ENCODE measurements around the gene C1QTNF9. TPM values are rescaled to one million over a fixed set of nuclear protein-coding genes. Genes with fewer than 3 reads are reported as not detected.

Gene C1QTNF9
- total RNA-seq, 1 donor from 2014 or later: not detected

DNA sequence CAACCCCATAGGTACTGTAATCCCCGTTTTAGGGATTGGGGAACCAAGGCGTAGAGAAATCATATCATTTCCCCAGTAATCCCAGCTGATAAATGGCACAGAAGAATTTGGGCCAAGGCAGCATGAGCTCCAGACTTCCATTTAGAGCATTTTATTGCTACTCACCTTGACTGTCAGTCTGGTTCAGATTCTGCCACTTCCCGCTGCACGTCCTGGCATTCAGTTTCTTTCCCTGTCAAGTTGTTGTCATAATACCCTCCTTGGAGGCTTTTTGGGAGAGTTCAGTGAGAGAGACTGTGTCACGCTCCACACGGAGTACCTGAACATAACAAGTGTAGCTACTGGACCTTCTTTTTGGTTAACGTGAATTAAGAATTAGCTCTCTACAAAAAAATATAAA is 7.5 kb upstream of the C1QTNF9 start:
- H3K36me3 ChIP-seq (ENCODE audit: control insufficient read depth, insufficient read depth, low read length): peaks cover 1% of the 10 kb centered on the region
- no peak overlapping the region for H3K4me3 ChIP-seq (ENCODE audit: low read depth, low read length)
- TF ChIP-seq, protein P1, sequence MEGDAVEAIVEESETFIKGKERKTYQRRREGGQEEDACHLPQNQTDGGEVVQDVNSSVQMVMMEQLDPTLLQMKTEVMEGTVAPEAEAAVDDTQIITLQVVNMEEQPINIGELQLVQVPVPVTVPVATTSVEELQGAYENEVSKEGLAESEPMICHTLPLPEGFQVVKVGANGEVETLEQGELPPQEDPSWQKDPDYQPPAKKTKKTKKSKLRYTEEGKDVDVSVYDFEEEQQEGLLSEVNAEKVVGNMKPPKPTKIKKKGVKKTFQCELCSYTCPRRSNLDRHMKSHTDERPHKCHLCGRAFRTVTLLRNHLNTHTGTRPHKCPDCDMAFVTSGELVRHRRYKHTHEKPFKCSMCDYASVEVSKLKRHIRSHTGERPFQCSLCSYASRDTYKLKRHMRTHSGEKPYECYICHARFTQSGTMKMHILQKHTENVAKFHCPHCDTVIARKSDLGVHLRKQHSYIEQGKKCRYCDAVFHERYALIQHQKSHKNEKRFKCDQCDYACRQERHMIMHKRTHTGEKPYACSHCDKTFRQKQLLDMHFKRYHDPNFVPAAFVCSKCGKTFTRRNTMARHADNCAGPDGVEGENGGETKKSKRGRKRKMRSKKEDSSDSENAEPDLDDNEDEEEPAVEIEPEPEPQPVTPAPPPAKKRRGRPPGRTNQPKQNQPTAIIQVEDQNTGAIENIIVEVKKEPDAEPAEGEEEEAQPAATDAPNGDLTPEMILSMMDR (IDR thresholded peaks at IDR 0.05; ENCODE audit: insufficient read depth, low read length, severe bottlenecking): no peak
- H3K27me3 ChIP-seq (ENCODE audit: control insufficient read depth, insufficient read depth, low read length): no peaks in the 10 kb centered on the region
- no peak for FAIRE-seq
- DNase-seq (ENCODE audit: low read depth): no peak

DNA sequence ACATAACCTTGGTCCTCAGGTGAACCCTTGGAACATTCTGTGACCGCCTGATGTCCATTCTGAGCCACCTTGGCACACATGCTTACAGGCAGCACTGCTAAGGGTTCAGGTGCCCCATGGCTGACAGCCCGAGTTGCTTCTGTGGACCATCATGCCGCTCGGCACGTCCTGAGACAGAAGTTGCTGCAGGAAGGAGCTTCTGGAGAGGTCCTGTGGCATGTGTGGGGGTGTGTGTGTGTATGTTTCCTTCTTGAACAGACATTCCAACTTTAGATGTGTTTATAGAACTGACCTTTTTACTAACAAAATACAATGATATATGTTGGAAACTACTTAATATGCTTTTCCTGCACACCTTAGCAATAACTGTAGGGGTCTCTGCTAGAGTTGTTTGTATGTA is 4.8 kb upstream of the C1QTNF9 start:
- TF ChIP-seq, protein P1 (IDR thresholded peaks at IDR 0.05; ENCODE audit: insufficient read depth, low read length, severe bottlenecking): no peak
- FAIRE-seq: peak; percentile 68
- Histone ChIP-seq H3K4me3 (ENCODE audit: low read depth, low read length) (no peak overlapping the region), H3K27me3 (ENCODE audit: control insufficient read depth, insufficient read depth, low read length) (no peaks in the 10 kb centered on the region), H3K36me3 (ENCODE audit: control insufficient read depth, insufficient read depth, low read length) (no peaks in the 10 kb centered on the region)
- DNase-seq (ENCODE audit: low read depth): no peak

DNA sequence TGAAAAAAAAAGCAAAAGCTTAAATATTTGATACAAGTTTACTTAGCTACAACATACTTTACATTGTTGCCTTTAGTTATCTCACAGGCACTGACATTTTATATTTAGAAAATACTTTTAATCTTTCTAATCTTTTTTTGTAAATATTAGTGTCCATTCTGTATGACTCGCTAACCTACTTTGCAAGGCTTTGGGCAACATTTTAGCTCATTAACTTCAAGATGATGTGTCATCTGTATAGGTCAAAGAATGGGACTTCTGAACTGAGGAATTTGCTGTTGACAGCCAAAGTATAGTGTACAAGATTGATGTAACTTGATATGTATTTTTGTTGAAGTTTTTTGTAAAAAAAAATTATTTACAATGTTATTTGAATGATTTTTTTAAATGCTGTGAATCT is 2.7 kb upstream of the C1QTNF9 start:
- FAIRE-seq: no peak

DNA sequence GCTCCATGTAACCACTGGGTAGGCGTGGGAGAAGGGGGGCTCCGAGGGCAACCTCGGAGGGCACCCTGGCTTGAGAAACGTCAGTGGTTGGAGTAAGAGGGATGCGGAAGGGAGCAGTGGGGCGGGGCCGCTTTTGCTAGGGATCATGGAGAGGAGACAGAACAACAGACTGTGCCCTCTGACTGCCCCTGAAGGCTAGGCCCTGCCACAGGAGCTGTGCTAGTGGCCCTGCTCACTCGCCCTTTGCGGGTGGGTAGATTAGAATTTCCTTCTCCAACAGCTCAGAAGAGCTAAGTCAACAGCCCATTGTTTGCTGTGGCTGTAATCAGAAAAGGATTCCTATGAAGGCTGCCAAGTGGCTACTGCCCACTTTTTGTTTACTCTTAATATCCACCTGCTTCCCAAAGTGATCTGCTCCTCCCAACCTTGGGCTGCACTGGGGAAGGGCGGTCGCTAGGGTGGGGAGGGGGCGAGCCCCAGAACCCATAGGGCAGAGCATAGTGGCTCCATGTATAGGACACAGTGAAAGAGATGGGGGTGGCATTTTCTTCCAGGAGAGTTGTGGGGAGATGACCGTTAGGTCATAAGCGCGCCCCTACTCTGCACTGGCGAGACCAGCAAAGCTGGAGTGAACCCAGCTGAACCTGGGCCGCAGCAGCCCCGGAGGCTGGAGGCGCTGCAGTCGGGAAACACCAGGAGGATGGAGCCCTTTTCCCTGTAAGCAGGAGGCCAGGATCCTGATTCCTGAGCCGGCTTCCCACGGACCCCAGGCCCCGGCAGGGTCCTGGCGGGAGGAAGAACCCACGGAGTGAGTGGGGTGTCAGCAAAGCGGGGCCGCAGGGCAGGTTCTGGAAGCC is 1.9 kb upstream of the C1QTNF9 start:
- TF ChIP-seq, protein P1 (IDR thresholded peaks at IDR 0.05; ENCODE audit: insufficient read depth, low read length, severe bottlenecking): no peak
- FAIRE-seq (no peak), DNase-seq (ENCODE audit: low read depth) (no peak)
- Histone ChIP-seq H3K27me3 (ENCODE audit: control insufficient read depth, insufficient read depth, low read length) (no peaks in the 10 kb centered on the region), H3K36me3 (ENCODE audit: control insufficient read depth, insufficient read depth, low read length) (no peaks in the 10 kb centered on the region), H3K4me3 (ENCODE audit: low read depth, low read length) (no peak overlapping the region)

More for the DNA sequence above, 2.7 kb upstream of the C1QTNF9 start:
- TF ChIP-seq, protein P1 (IDR thresholded peaks at IDR 0.05; ENCODE audit: insufficient read depth, low read length, severe bottlenecking): no peak
- peak; percentile 17 for DNase-seq (ENCODE audit: low read depth)
- Histone ChIP-seq H3K4me3 (ENCODE audit: low read depth, low read length) (no peak overlapping the region), H3K36me3 (ENCODE audit: control insufficient read depth, insufficient read depth, low read length) (no peaks in the 10 kb centered on the region), H3K27me3 (ENCODE audit: control insufficient read depth, insufficient read depth, low read length) (no peaks in the 10 kb centered on the region)

DNA sequence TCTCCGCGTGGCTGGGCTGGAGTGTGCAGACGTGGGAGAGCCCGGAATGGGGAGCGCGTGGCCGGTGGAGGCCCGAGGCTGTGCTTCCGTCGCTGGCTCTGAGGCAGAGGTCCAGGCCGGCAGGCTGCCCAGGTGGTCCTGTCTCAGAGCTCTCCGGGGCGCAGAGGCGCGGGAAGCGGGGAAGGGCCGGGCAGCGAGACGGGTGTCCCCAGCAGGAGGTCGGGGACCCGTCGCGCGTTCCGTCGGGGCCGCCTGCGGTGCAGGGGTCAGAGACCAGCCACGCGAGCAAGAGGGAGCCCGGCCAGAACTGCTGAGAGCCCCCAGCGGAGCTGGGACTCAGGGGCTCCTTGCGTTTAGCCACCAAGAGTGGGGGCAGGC is 1.3 kb upstream of the C1QTNF9 start:
- TF ChIP-seq, protein P1 (IDR thresholded peaks at IDR 0.05; ENCODE audit: insufficient read depth, low read length, severe bottlenecking): no peak
- FAIRE-seq (no peak), DNase-seq (ENCODE audit: low read depth) (no peak)
- Histone ChIP-seq H3K27me3 (ENCODE audit: control insufficient read depth, insufficient read depth, low read length) (no peaks in the 10 kb centered on the region), H3K36me3 (ENCODE audit: control insufficient read depth, insufficient read depth, low read length) (no peaks in the 10 kb centered on the region), H3K4me3 (ENCODE audit: low read depth, low read length) (no peak overlapping the region)

Measured in bronchial epithelial cell (primary cell).